WTC11 (cell line): ENCODE data around the gene HES4. TPM values are rescaled to one million over a fixed set of nuclear protein-coding genes. Genes with fewer than 3 reads are reported as not detected.

ENCODE experiments used
- ATAC-seq: fragments of 200-7000 bp; cut with Tn5 transposase; 2 replicates; pipeline ENCODE4 v1.10.0; 2021; ENCODE audit warnings: mild to moderate bottlenecking, moderate library complexity
- CTCF ChIA-PET: fragments of 300-600 bp; sonication (Branson Sonifier 250); formaldehyde crosslinking; loops from one replicate; lab custom pipeline; 2021; ENCODE audit warnings: antibody characterized with exemption; lab: Charles Lee
- POLR2A ChIA-PET: fragments of 350-600 bp; sonication (Branson Sonifier 250); formaldehyde crosslinking; loops from one replicate; lab custom pipeline; 2021; ENCODE audit warnings: antibody characterized with exemption; lab: Charles Lee
- DNase-seq: peaks from one replicate; pipeline ENCODE4 v3.0.0; 2021; ENCODE audit warnings: low spot score
- H3K27ac Mint-ChIP-seq: 2 replicates; pipeline ENCODE4 v1.8.0; 2021; ENCODE audit warnings: mixed read lengths
- H3K27me3 Mint-ChIP-seq: 2 replicates; pipeline ENCODE4 v1.8.0; 2021; ENCODE audit warnings: low read depth, mild to moderate bottlenecking, moderate library complexity, mixed read lengths
- H3K36me3 Mint-ChIP-seq: 2 replicates; pipeline ENCODE4 v1.8.0; 2021; ENCODE audit warnings: mixed read lengths
- H3K4me1 Mint-ChIP-seq: 2 replicates; pipeline ENCODE4 v1.8.0; 2022; ENCODE audit warnings: mixed read lengths
- H3K4me3 Mint-ChIP-seq: 2 replicates; pipeline ENCODE4 v1.8.0; 2021; ENCODE audit warnings: mild to moderate bottlenecking, moderate library complexity, mixed read lengths
- H3K9me3 Mint-ChIP-seq: 2 replicates; pipeline ENCODE4 v1.8.0; 2021; ENCODE audit warnings: mixed read lengths
- ARID4B ChIP-seq: sonication (generic); formaldehyde crosslinking; IDR thresholded peaks from 2 replicates; pipeline ENCODE4 v1.8.0; 2023; ENCODE audit warnings: missing genetic modification reagents, mild to moderate bottlenecking, borderline replicate concordance
- ATF2 ChIP-seq: sonication (generic); formaldehyde crosslinking; IDR thresholded peaks from 2 replicates; pipeline ENCODE4 v1.8.1; 2022; ENCODE audit warnings: low read depth, missing genetic modification reagents, borderline replicate concordance
- ATF3 ChIP-seq: sonication (generic); formaldehyde crosslinking; conservative IDR thresholded peaks from 2 replicates; pipeline ENCODE4 v1.8.1; 2022; ENCODE audit warnings: mild to moderate bottlenecking, missing genetic modification reagents
- ATF6 ChIP-seq: sonication (generic); formaldehyde crosslinking; IDR thresholded peaks from 2 replicates; pipeline ENCODE4 v1.8.1; 2023; ENCODE audit warnings: mild to moderate bottlenecking, missing genetic modification reagents
- CBFB ChIP-seq: sonication (generic); formaldehyde crosslinking; IDR thresholded peaks from 2 replicates; pipeline ENCODE4 v1.8.1; 2022; ENCODE audit warnings: mild to moderate bottlenecking, low read depth, missing genetic modification reagents
- ELF4 ChIP-seq: sonication (generic); formaldehyde crosslinking; IDR thresholded peaks from 2 replicates; pipeline ENCODE4 v1.8.1; 2022; ENCODE audit warnings: low read depth, mild to moderate bottlenecking, moderate library complexity, missing genetic modification reagents
- HMGA2 ChIP-seq: fragments of 250-450 bp; sonication (Bioruptor Pico); IDR thresholded peaks from 2 replicates; pipeline ENCODE4 v1.4.0; 2021; ENCODE audit warnings: mild to moderate bottlenecking, moderate library complexity
- IRF2 ChIP-seq: sonication (generic); formaldehyde crosslinking; IDR thresholded peaks from 2 replicates; pipeline ENCODE4 v1.8.0; 2022; ENCODE audit warnings: low read depth, missing genetic modification reagents, borderline replicate concordance
- MXD4 ChIP-seq: fragments of 250-450 bp; sonication (Bioruptor Pico); IDR thresholded peaks from 2 replicates; pipeline ENCODE4 v1.8.0; 2021; ENCODE audit warnings: mild to moderate bottlenecking, moderate library complexity, borderline replicate concordance
- NFYB ChIP-seq: sonication (generic); formaldehyde crosslinking; conservative IDR thresholded peaks from 2 replicates; pipeline ENCODE4 v1.8.0; 2022; ENCODE audit warnings: low read depth, missing genetic modification reagents
- NR2C2 ChIP-seq: sonication (generic); formaldehyde crosslinking; IDR thresholded peaks from 2 replicates; pipeline ENCODE4 v1.8.0; 2022; ENCODE audit warnings: mild to moderate bottlenecking, missing genetic modification reagents
- OVOL2 ChIP-seq: fragments of 250-450 bp; sonication (Bioruptor Pico); IDR thresholded peaks from 2 replicates; pipeline ENCODE4 v1.9.0; 2021; ENCODE audit warnings: mild to moderate bottlenecking, borderline replicate concordance
- RORB ChIP-seq: fragments of 250-450 bp; sonication (Bioruptor Pico); IDR thresholded peaks from 2 replicates; pipeline ENCODE4 v1.9.0; 2021; ENCODE audit warnings: mild to moderate bottlenecking
- TEAD1 ChIP-seq: sonication (generic); formaldehyde crosslinking; IDR thresholded peaks from 2 replicates; pipeline ENCODE4 v1.8.0; 2022; ENCODE audit warnings: mild to moderate bottlenecking, missing genetic modification reagents
- USF2 ChIP-seq: sonication (generic); formaldehyde crosslinking; IDR thresholded peaks from 2 replicates; pipeline ENCODE4 v1.8.1; 2023; ENCODE audit warnings: mild to moderate bottlenecking, missing genetic modification reagents, moderate library complexity
- ZBTB21 ChIP-seq: sonication (generic); formaldehyde crosslinking; IDR thresholded peaks from 2 replicates; pipeline ENCODE4 v1.8.1; 2023; ENCODE audit warnings: mild to moderate bottlenecking, missing genetic modification reagents, borderline replicate concordance
- ZBTB43 ChIP-seq: sonication (generic); formaldehyde crosslinking; IDR thresholded peaks from 2 replicates; pipeline ENCODE4 v1.8.1; 2023; ENCODE audit warnings: mild to moderate bottlenecking, missing genetic modification reagents
- ZNF121 ChIP-seq: sonication (generic); formaldehyde crosslinking; IDR thresholded peaks from 2 replicates; pipeline ENCODE4 v1.8.0; 2023; ENCODE audit warnings: missing genetic modification reagents
- ZNF219 ChIP-seq: sonication (generic); formaldehyde crosslinking; IDR thresholded peaks from 2 replicates; pipeline ENCODE4 v1.8.0; 2023; ENCODE audit warnings: missing genetic modification reagents, mild to moderate bottlenecking, borderline replicate concordance
- ZNF281 ChIP-seq: sonication (generic); formaldehyde crosslinking; IDR thresholded peaks from 2 replicates; pipeline ENCODE4 v1.8.0; 2023; ENCODE audit warnings: mild to moderate bottlenecking, missing genetic modification reagents
- ZNF396 ChIP-seq: fragments of 250-450 bp; sonication (Bioruptor Pico); IDR thresholded peaks from 2 replicates; pipeline ENCODE4 v1.8.0; 2021; ENCODE audit warnings: mild to moderate bottlenecking, moderate library complexity, borderline replicate concordance
- ZNF416 ChIP-seq: fragments of 250-450 bp; sonication (Bioruptor Pico); IDR thresholded peaks from 2 replicates; pipeline ENCODE4 v1.9.0; 2021; ENCODE audit warnings: mild to moderate bottlenecking, inconsistent platforms
- ZSCAN18 ChIP-seq: fragments of 250-450 bp; sonication (Bioruptor Pico); IDR thresholded peaks from 2 replicates; pipeline ENCODE4 v2.1.2; 2022; ENCODE audit warnings: mild to moderate bottlenecking, moderate library complexity
- total RNA-seq: library from RNA; stranded (reverse); gene quantifications from 3 replicates; pipeline ENCODE4 v1.2.3, GENCODE V29; 2021

The HES4 gene
- total RNA-seq, 1 experiment from 2014 or later, result 4.5 TPM

GRCh38 chr1:951364-951763 lies 48.5 kb downstream of the HES4 start (continued):
- TF ChIP-seq ZNF281 (CRISPR knock-in tag), result no peak
- no peak for TF ChIP-seq CBFB (CRISPR knock-in tag)
- TF ChIP-seq USF2, result no peak
- TF ChIP-seq RORB (CRISPR knock-in tag), result no peak
- TF ChIP-seq ZNF396 (CRISPR knock-in tag), result no peak
- no peak for TF ChIP-seq TEAD1 (CRISPR knock-in tag)
- no peak for TF ChIP-seq OVOL2 (CRISPR knock-in tag)
- TF ChIP-seq NR2C2 (CRISPR knock-in tag), result no peak
- TF ChIP-seq NFYB (CRISPR knock-in tag), result no peak
- TF ChIP-seq ARID4B, result no peak
- TF ChIP-seq ZBTB43 (CRISPR knock-in tag), result no peak
- TF ChIP-seq ZBTB21 (CRISPR knock-in tag), result no peak
- TF ChIP-seq, all 79 proteins: peak for 0

GRCh38 chr1:950881-951280 lies 49.0 kb downstream of the HES4 start:
- no peak for ATAC-seq
- Mint-ChIP-seq H3K27me3 (no peaks in the 10 kb centered on the region), H3K27ac (no peak overlapping the region), H3K4me1 (no peaks in the 10 kb centered on the region), H3K4me3 (no peak overlapping the region), H3K36me3 (peaks cover 48% of the 10 kb centered on the region), H3K9me3 (no peaks in the 10 kb centered on the region)
- CTCF ChIA-PET, result interaction anchor here (1.0 to 2.4 kb wide), 4 partner anchors 10 to 82 kb away, joined by 3 to 28 read pairs (median 4); no protein-coding TSS in a partner anchor
- POLR2A ChIA-PET, result no interaction called here
- TF ChIP-seq HMGA2 (CRISPR knock-in tag), result no peak
- TF ChIP-seq ZNF219 (CRISPR knock-in tag), result no peak
- TF ChIP-seq ZSCAN18 (CRISPR knock-in tag), result no peak
- TF ChIP-seq ATF6, result no peak
- TF ChIP-seq ATF2 (CRISPR knock-in tag), result no peak
- no peak for TF ChIP-seq MXD4 (CRISPR knock-in tag)
- no peak for TF ChIP-seq IRF2 (CRISPR knock-in tag)
- no peak for TF ChIP-seq CBFB (CRISPR knock-in tag)
- no peak for TF ChIP-seq ATF3
- TF ChIP-seq ZNF416, result no peak
- no peak for TF ChIP-seq ZNF121
- TF ChIP-seq NFYB (CRISPR knock-in tag), result no peak
- no peak for TF ChIP-seq ELF4
- DNase-seq, result no peak
